ENCODE results near the gene MAP3K3. TPM values are rescaled to one million over a fixed set of nuclear protein-coding genes. Genes with fewer than 3 reads are reported as not detected.

Gene MAP3K3
- total and polyA plus RNA-seq, 2 donors (not counting 3 experiments of a cell fraction or from before 2014, with no cell fraction given): 56.6 to 81.0 TPM

- Histone ChIP-seq H3K27ac (ENCODE audit: insufficient read depth, low read depth, low read length) (peak overlapping the region; percentile 17), H2AFZ (ENCODE audit: low read depth, low read length) (no peak overlapping the region), H3K4me3 (replicated peaks in 1 of 3; ENCODE audit: insufficient read depth in 1 of 3, low read depth in 1 of 3, low read length in 3 of 3) (peak overlapping the region in 1 of 3 experiments; percentile 2), H3K27me3 (ENCODE audit: control insufficient read depth in 2 of 2, insufficient read depth in 2 of 2, low read length in 2 of 2) (no peaks in the 10 kb centered on the region), H3K9ac (replicated peaks; ENCODE audit: extremely low read depth, insufficient read depth, low read length) (no peak overlapping the region), H3K4me2 (ENCODE audit: insufficient read depth, low read length) (peak overlapping the region; percentile 7), H3K4me1 (ENCODE audit: control insufficient read depth, extremely low read depth, insufficient read depth, low read length) (peaks cover 20% of the 10 kb centered on the region), H3K36me3 (ENCODE audit: control insufficient read depth in 2 of 2, extremely low read depth in 1 of 2, insufficient read depth in 2 of 2, low read length in 2 of 2) (peaks cover 6 to 22% of the 10 kb centered on the region in 2 experiments), H3K9me1 (replicated peaks; ENCODE audit: control insufficient read depth, extremely low read depth, insufficient read depth, low read length) (no peaks in the 10 kb centered on the region), H3K79me2 (ENCODE audit: control insufficient read depth, insufficient read depth, low read length) (no peaks in the 10 kb centered on the region), H3K9me3 (replicated peaks; ENCODE audit: control insufficient read depth, insufficient read depth, low read length) (no peaks in the 10 kb centered on the region), H4K20me1 (replicated peaks; ENCODE audit: control insufficient read depth, extremely low read depth, insufficient read depth, low read length) (no peaks in the 10 kb centered on the region)
- CTCF ChIA-PET: interaction anchor here (0.9 to 3.2 kb wide), 16 partner anchors 10 to 240 kb away, joined by 3 to 37 read pairs (median 5); partner anchors contain the start of gene MAP3K3
- POLR2A ChIA-PET: interaction anchor here (1.2 to 1.7 kb wide), 2 partner anchors 10 to 11 kb away, joined by 4 to 6 read pairs; no protein-coding TSS in a partner anchor
- dilution Hi-C loops (cut with MboI; ENCODE audit: extremely low pct_ligation_motif_present, low sequenced_read_pairs) (no loop called here), intact Hi-C loops (cut with micrococcal nuclease) (no loop called here)
- DNase-seq (ENCODE audit: low read depth, low spot score) (peak; percentile 80), FAIRE-seq (peak; percentile 84)
- no TSS peak for BruUV-seq (replicated peaks)
- TF ChIP-seq JUN (IDR thresholded peaks at IDR 0.05; ENCODE audit: borderline replicate concordance, insufficient read depth, insufficient read length, low read depth) (no peak), MYC (IDR thresholded peaks at IDR 0.05; ENCODE audit: low read depth, low read length) (no peak), FOS (IDR thresholded peaks at IDR 0.05; ENCODE audit: borderline replicate concordance, insufficient read depth, low read length) (no peak), POLR2AphosphoS5 (IDR thresholded peaks at IDR 0.05; ENCODE audit: insufficient read depth, low read depth, low read length) (no peak), GATA2 (IDR thresholded peaks at IDR 0.05; ENCODE audit: insufficient read depth, insufficient read length, low read depth, low read length) (no peak), EZH2 (IDR thresholded peaks at IDR 0.05; ENCODE audit: borderline replicate concordance, low read depth, low read length, severe bottlenecking) (no peak), POLR2A (IDR thresholded peaks at IDR 0.05; ENCODE audit: low read depth, low read length) (no peak), CTCF (IDR thresholded peaks at IDR 0.05; ENCODE audit: extremely low read depth in 1 of 2, insufficient read depth in 1 of 2, low read depth in 1 of 2, low read length in 2 of 2) (no peak)
- TF ChIP-seq, protein P1, sequence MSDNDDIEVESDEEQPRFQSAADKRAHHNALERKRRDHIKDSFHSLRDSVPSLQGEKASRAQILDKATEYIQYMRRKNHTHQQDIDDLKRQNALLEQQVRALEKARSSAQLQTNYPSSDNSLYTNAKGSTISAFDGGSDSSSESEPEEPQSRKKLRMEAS (IDR thresholded peaks at IDR 0.05; ENCODE audit: insufficient read depth, insufficient read length): no peak
Measured at GRCh38 chr17:63665527-63666214, 43.5 kb downstream of the MAP3K3 start.
